CD4-positive, alpha-beta T cell (primary cell): ENCODE data around the gene ONECUT2. TPM values are rescaled to one million over a fixed set of nuclear protein-coding genes. Genes with fewer than 3 reads are reported as not detected.
A peak's percentile ranks its signal among the peaks of the same experiment; 100 is the strongest.

Source experiments
- ATAC-seq: fragments of 200-7000 bp; cut with Tn5 transposase; one replicate; pipeline ENCODE4 v1.10.0; 2022; ENCODE audit warnings: mild to moderate bottlenecking; ENCODE audit not compliant: poor library complexity
- CTCF ChIA-PET: fragments of 350-600 bp; sonication (Branson Sonifier 250); formaldehyde crosslinking; loops from one replicate; lab custom pipeline; 2021; ENCODE audit warnings: antibody characterized with exemption, inconsistent platforms; lab: Charles Lee
- POLR2A ChIA-PET: fragments of 350-600 bp; sonication (Branson Sonifier 250); formaldehyde crosslinking; loops from one replicate; lab custom pipeline; 2021; ENCODE audit warnings: antibody characterized with exemption, inconsistent platforms; lab: Charles Lee
- DNase-seq, 14 experiments: peaks; one replicate each; pipeline ENCODE4 v3.0.0-alpha.2; 2013 to 2020; ENCODE audit warnings: mixed read lengths in 2 of 14
- H3K27ac ChIP-seq, 2 donors: one replicate each; pipeline versions ENCODE4 v1.5.1 to v1.7.0; 2013; ENCODE audit warnings: low read length in 2 of 2, low read depth in 1 of 2, mild to moderate bottlenecking in 1 of 2
- H3K27me3 ChIP-seq, 2 experiments: 1 replicate in 1 of 2; 2 replicates in 1 of 2; pipeline versions ENCODE4 v1.6.1 to v1.7.0; 2013; ENCODE audit warnings: low read length in 2 of 2, control low read depth in 1 of 2, mild to moderate bottlenecking in 1 of 2, moderate library complexity in 1 of 2; ENCODE audit not compliant: insufficient read depth in 2 of 2, control insufficient read depth in 1 of 2
- H3K36me3 ChIP-seq: one replicate; pipeline ENCODE4 v1.6.1; 2013; ENCODE audit warnings: low read length, control low read depth; ENCODE audit not compliant: insufficient read depth
- H3K4me1 ChIP-seq: one replicate; pipeline ENCODE4 v1.6.1; 2013; ENCODE audit warnings: low read length, control low read depth; ENCODE audit not compliant: insufficient read depth
- H3K4me3 ChIP-seq: one replicate; pipeline ENCODE4 v1.5.1; 2013; ENCODE audit warnings: mild to moderate bottlenecking, low read length, moderate library complexity
- H3K9me3 ChIP-seq, 2 experiments: 1 replicate in 1 of 2; 2 replicates in 1 of 2; pipeline versions ENCODE4 v1.6.1 to v1.7.0; 2013; ENCODE audit warnings: low read length in 2 of 2, mild to moderate bottlenecking in 2 of 2, control low read depth in 1 of 2, moderate library complexity in 1 of 2; ENCODE audit not compliant: control insufficient read depth in 1 of 2, insufficient read depth in 1 of 2
- H3K27ac Mint-ChIP-seq: one replicate; pipeline ENCODE4 v1.8.0; 2020; ENCODE audit warnings: mixed read lengths
- H3K27me3 Mint-ChIP-seq: one replicate; pipeline ENCODE4 v1.8.0; 2021; ENCODE audit warnings: mixed read lengths
- H3K36me3 Mint-ChIP-seq: one replicate; pipeline ENCODE4 v1.8.0; 2021; ENCODE audit warnings: low read depth, mixed read lengths
- H3K4me1 Mint-ChIP-seq: one replicate; pipeline ENCODE4 v1.8.0; 2021; ENCODE audit warnings: low read depth, mixed read lengths
- H3K4me3 Mint-ChIP-seq: one replicate; pipeline ENCODE4 v1.8.0; 2020; ENCODE audit warnings: mild to moderate bottlenecking, mixed read lengths
- H3K9me3 Mint-ChIP-seq: one replicate; pipeline ENCODE4 v1.8.0; 2020; ENCODE audit warnings: mixed read lengths
- CTCF ChIP-seq: fragments of 200-600 bp; IDR thresholded peaks from one replicate; pipeline ENCODE4 v1.8.0; 2022; ENCODE audit warnings: antibody characterized with exemption, mild to moderate bottlenecking
- intact Hi-C, 2 experiments: fragments of 100-400 bp; cut with DNase I in 1 of 2; cut with micrococcal nuclease in 1 of 2; formaldehyde crosslinking; loops; one replicate each; pipeline versions ENCODE4 v1.15.1 to v1.9.0; 2023 to 2025; cut with DNase I, micrococcal nuclease
- total RNA-seq, 174 experiments: library from RNA in 2 of 174; stranded (reverse) in 2 of 174; gene quantifications; one replicate each; pipeline ENCODE4 v1.2.3 and lab custom pipeline; 2021 to 2026

Gene ONECUT2
- total RNA-seq, 2 experiments from 2014 or later = not detected

- no peaks in the 10 kb centered on the region for H3K36me3 ChIP-seq
- DNase-seq (no peak), ATAC-seq (no peak)
- no peak overlapping the region for H3K4me3 ChIP-seq
- ChIA-PET POLR2A (interaction anchor here (0.6 kb wide), 1 partner anchor 102 kb away, joined by 3 read pairs; no protein-coding TSS in a partner anchor), CTCF (no interaction called here)
- Mint-ChIP-seq H3K36me3 (no peaks in the 10 kb centered on the region), H3K27me3 (peaks cover 83% of the 10 kb centered on the region), H3K4me1 (peaks cover 13% of the 10 kb centered on the region), H3K4me3 (no peak overlapping the region), H3K9me3 (peaks cover 5% of the 10 kb centered on the region), H3K27ac (no peak overlapping the region)
- TF ChIP-seq CTCF = no peak
- peaks cover 52 to 88% of the 10 kb centered on the region in 2 experiments for H3K27me3 ChIP-seq
- H3K4me1 ChIP-seq = peaks cover 23% of the 10 kb centered on the region
- intact Hi-C loops = no loop called here
- no peak overlapping the region for H3K27ac ChIP-seq
- H3K9me3 ChIP-seq = peaks cover 22 to 29% of the 10 kb centered on the region in 2 experiments
Observed at GRCh38 chr18:57427429-57428201, 7.6 kb upstream of the ONECUT2 start.

GRCh38 chr18:57428221-57429150 is 6.7 kb upstream of the ONECUT2 start:
- TF ChIP-seq CTCF = no peak
- Mint-ChIP-seq H3K27ac (no peak overlapping the region), H3K4me1 (peaks cover 13% of the 10 kb centered on the region), H3K27me3 (peaks cover 85% of the 10 kb centered on the region), H3K36me3 (no peaks in the 10 kb centered on the region), H3K4me3 (no peak overlapping the region), H3K9me3 (peaks cover 5% of the 10 kb centered on the region)
- Histone ChIP-seq H3K36me3 (no peaks in the 10 kb centered on the region), H3K27ac (no peak overlapping the region), H3K4me1 (peaks cover 23% of the 10 kb centered on the region), H3K4me3 (no peak overlapping the region), H3K27me3 (peaks cover 61 to 96% of the 10 kb centered on the region in 2 experiments), H3K9me3 (peaks cover 22 to 29% of the 10 kb centered on the region in 2 experiments)
- ChIA-PET POLR2A (no interaction called here), CTCF (no interaction called here)
- intact Hi-C loops = no loop called here
- DNase-seq (no peak), ATAC-seq (no peak)

- H3K27ac Mint-ChIP-seq = no peak overlapping the region
Observed at GRCh38 chr18:57429167-57430078, 5.8 kb upstream of the ONECUT2 start.

More at GRCh38 chr18:57429167-57430078, 5.8 kb upstream of the ONECUT2 start:
- Mint-ChIP-seq H3K36me3 (no peaks in the 10 kb centered on the region), H3K9me3 (peaks cover 5% of the 10 kb centered on the region), H3K4me3 (peak overlapping the region; percentile 58), H3K4me1 (peaks cover 19% of the 10 kb centered on the region), H3K27me3 (peaks cover 85% of the 10 kb centered on the region)
- no peak for ATAC-seq
- ChIA-PET CTCF (no interaction called here), POLR2A (interaction anchor here (0.6 kb wide), 1 partner anchor 206 kb away, joined by 3 read pairs; no protein-coding TSS in a partner anchor)
- peaks cover 26% of the 10 kb centered on the region for H3K4me1 ChIP-seq
- H3K9me3 ChIP-seq = peaks cover 22 to 35% of the 10 kb centered on the region in 2 experiments
- DNase-seq = no peak
- H3K4me3 ChIP-seq = no peak overlapping the region
- intact Hi-C loops = no loop called here
- H3K27ac ChIP-seq = no peak overlapping the region
- H3K36me3 ChIP-seq = no peaks in the 10 kb centered on the region
- H3K27me3 ChIP-seq = peaks cover 70 to 96% of the 10 kb centered on the region in 2 experiments
- TF ChIP-seq CTCF = no peak
